B cell (primary cell): Measurements from ENCODE around the gene NELL1.

ENCODE experiments used
- CTCF ChIP-seq: fragments of 200-600 bp; IDR thresholded peaks from one replicate; pipeline ENCODE4 v1.8.0; 2022; ENCODE audit warnings: antibody characterized with exemption, mild to moderate bottlenecking
- EZH2 ChIP-seq: IDR thresholded peaks from 2 replicates; pipeline ENCODE4 v1.6.1; 2012; ENCODE audit warnings: borderline replicate concordance, low read depth, mild to moderate bottlenecking, moderate library complexity, low read length; ENCODE audit not compliant: insufficient read depth, poor library complexity, severe bottlenecking

- TF ChIP-seq CTCF (no peak), EZH2 (no peak)
Observed at GRCh38 chr11:21543901-21544300, 874.5 kb downstream of the NELL1 start.
